Measurements from ENCODE around the gene IVL.

IVL gene

DNA sequence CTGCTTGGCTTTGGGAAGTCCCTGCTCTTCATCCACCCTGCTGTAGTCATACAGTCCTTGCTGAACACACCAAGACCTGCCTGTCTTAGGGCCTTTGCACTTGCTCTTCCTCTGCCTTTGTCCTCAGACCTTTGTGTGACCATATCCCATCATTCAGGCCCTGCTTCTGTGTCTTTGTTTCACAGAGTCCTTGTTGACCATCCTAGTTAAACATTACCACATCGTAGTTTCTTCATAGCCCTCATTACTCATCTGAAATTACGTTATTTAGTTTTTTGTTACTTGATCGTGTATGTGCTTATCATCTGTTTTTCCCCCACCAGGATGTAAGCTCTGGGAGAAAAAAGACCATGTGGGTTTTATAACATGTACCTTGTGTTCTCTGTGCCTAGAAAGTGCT lies 20.3 kb downstream of the IVL start:
- H3K9me3 ChIP-seq (replicated peaks; ENCODE audit: low read length): no peaks in the 10 kb centered on the region
- no peaks in the 10 kb centered on the region for H3K36me3 ChIP-seq (ENCODE audit: insufficient read depth, low read length)
- no peak overlapping the region for H3K4me2 ChIP-seq (ENCODE audit: low read length)
- H3K4me1 ChIP-seq (ENCODE audit: control insufficient read depth, insufficient read depth, low read length): no peaks in the 10 kb centered on the region
- no peak overlapping the region for H3K4me3 ChIP-seq (ENCODE audit: low read length)
- H3K27me3 ChIP-seq (ENCODE audit: control insufficient read depth, insufficient read depth, low read length): peaks cover 16% of the 10 kb centered on the region
- no peak overlapping the region for H3K9ac ChIP-seq (ENCODE audit: low read depth, low read length)

DNA sequence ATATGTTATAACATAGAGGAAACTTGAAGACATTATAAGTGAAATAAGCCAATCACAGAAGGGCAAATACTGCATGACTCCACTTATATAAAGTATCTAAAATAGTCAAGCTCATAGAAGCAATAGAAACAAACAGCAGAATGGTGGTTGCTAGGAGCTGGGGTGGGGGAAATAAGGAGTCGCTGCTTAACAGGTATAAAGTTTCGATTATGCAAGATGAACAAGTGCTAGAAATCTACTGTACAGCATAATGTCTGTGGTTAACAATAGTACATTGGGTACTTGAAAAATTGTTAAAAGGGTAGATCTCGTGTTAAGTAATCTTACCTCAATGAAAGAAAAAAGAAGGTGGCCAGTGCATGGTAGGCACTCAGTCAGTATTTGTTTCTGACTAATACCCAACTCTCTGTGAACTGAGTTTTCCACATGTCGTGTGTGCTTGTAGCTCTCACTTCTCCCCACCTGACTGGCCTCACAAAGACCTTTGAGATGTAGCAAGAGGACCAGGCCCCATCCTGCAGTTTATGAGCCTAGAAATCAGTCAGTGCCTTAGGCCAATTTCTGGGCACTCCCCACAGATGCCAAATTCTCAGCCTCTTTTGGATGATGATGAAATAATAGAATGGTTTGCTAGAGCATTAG lies 23.9 kb downstream of the IVL start:
- Histone ChIP-seq H3K9ac (ENCODE audit: low read depth, low read length) (no peak overlapping the region), H3K4me3 (ENCODE audit: low read length) (no peak overlapping the region), H3K9me3 (replicated peaks; ENCODE audit: low read length) (no peaks in the 10 kb centered on the region), H3K4me2 (ENCODE audit: low read length) (no peak overlapping the region), H3K27me3 (ENCODE audit: control insufficient read depth, insufficient read depth, low read length) (peaks cover 15% of the 10 kb centered on the region), H3K4me1 (ENCODE audit: control insufficient read depth, insufficient read depth, low read length) (no peaks in the 10 kb centered on the region), H3K36me3 (ENCODE audit: insufficient read depth, low read length) (no peaks in the 10 kb centered on the region)

DNA sequence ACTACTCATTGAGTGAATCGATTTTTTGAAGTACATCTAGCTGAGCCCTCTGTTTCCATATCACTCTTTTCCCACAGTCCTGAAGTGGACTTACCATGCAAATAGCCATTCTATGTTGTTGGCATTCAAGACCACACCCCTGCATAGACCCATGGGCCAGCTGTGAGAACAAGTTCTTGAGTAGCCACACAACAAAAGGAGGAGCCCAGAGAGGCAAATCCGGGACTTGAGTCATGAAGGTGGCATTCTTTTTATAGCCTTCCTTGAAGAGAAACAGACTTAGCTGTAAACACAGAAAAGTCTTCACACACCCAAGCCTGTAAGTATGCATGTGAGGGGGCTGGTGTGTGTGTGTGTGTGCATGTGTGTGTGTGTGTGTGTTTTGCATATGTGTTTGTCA lies 24.9 kb downstream of the IVL start:
- Histone ChIP-seq H3K9ac (ENCODE audit: low read depth, low read length) (no peak overlapping the region), H3K4me3 (ENCODE audit: low read length) (no peak overlapping the region), H3K36me3 (ENCODE audit: insufficient read depth, low read length) (no peaks in the 10 kb centered on the region), H3K4me2 (ENCODE audit: low read length) (no peak overlapping the region), H3K27me3 (ENCODE audit: control insufficient read depth, insufficient read depth, low read length) (peaks cover 15% of the 10 kb centered on the region), H3K4me1 (ENCODE audit: control insufficient read depth, insufficient read depth, low read length) (no peaks in the 10 kb centered on the region), H3K9me3 (replicated peaks; ENCODE audit: low read length) (no peaks in the 10 kb centered on the region)

- Histone ChIP-seq H3K4me2 (ENCODE audit: low read length) (no peak overlapping the region), H3K4me1 (ENCODE audit: control insufficient read depth, insufficient read depth, low read length) (no peaks in the 10 kb centered on the region), H3K9me3 (replicated peaks; ENCODE audit: low read length) (no peaks in the 10 kb centered on the region), H3K27me3 (ENCODE audit: control insufficient read depth, insufficient read depth, low read length) (no peaks in the 10 kb centered on the region), H3K9ac (ENCODE audit: low read depth, low read length) (no peak overlapping the region), H3K36me3 (ENCODE audit: insufficient read depth, low read length) (no peaks in the 10 kb centered on the region), H3K4me3 (ENCODE audit: low read length) (no peak overlapping the region)
Observed at GRCh38 chr1:152940614-152941013, 32.3 kb downstream of the IVL start.

- H3K4me1 ChIP-seq (ENCODE audit: control insufficient read depth, insufficient read depth, low read length): no peaks in the 10 kb centered on the region
- no peaks in the 10 kb centered on the region for H3K9me3 ChIP-seq (replicated peaks; ENCODE audit: low read length)
- no peaks in the 10 kb centered on the region for H3K27me3 ChIP-seq (ENCODE audit: control insufficient read depth, insufficient read depth, low read length)
- no peak overlapping the region for H3K4me2 ChIP-seq (ENCODE audit: low read length)
- H3K4me3 ChIP-seq (ENCODE audit: low read length): no peak overlapping the region
- no peaks in the 10 kb centered on the region for H3K36me3 ChIP-seq (ENCODE audit: insufficient read depth, low read length)
- H3K9ac ChIP-seq (ENCODE audit: low read depth, low read length): no peak overlapping the region
Observed at GRCh38 chr1:152941037-152941711, 32.8 kb downstream of the IVL start.

DNA sequence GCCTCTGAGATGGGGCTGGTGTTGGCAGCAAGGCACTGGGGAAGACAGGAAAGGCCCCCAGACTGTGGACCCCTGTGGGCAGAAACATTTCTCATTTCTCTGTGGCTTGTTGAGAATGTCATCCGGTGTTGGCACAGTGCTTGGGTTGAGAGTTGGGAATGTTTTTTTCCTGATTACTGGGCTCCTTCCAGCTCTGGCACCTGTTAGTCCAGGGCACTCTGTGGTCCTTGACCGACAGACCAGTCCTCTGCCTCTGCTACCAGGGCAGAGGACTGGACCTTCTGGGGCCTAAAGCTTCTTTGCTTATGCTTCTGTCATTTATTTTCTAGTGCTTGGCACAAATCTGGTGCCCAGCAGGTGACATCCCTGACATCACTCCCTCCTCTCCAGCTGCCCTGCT lies 33.8 kb downstream of the IVL start:
- no peaks in the 10 kb centered on the region for H3K36me3 ChIP-seq (ENCODE audit: insufficient read depth, low read length)
- H3K9ac ChIP-seq (ENCODE audit: low read depth, low read length): no peak overlapping the region
- no peak overlapping the region for H3K4me3 ChIP-seq (ENCODE audit: low read length)
- no peaks in the 10 kb centered on the region for H3K9me3 ChIP-seq (replicated peaks; ENCODE audit: low read length)
- no peaks in the 10 kb centered on the region for H3K27me3 ChIP-seq (ENCODE audit: control insufficient read depth, insufficient read depth, low read length)
- H3K4me2 ChIP-seq (ENCODE audit: low read length): no peak overlapping the region
- no peaks in the 10 kb centered on the region for H3K4me1 ChIP-seq (ENCODE audit: control insufficient read depth, insufficient read depth, low read length)

- H3K4me3 ChIP-seq (ENCODE audit: low read length): no peak overlapping the region
- no peaks in the 10 kb centered on the region for H3K36me3 ChIP-seq (ENCODE audit: insufficient read depth, low read length)
- H3K9me3 ChIP-seq (replicated peaks; ENCODE audit: low read length): no peaks in the 10 kb centered on the region
- H3K4me2 ChIP-seq (ENCODE audit: low read length): no peak overlapping the region
- H3K4me1 ChIP-seq (ENCODE audit: control insufficient read depth, insufficient read depth, low read length): no peaks in the 10 kb centered on the region
- no peak overlapping the region for H3K9ac ChIP-seq (ENCODE audit: low read depth, low read length)
- H3K27me3 ChIP-seq (ENCODE audit: control insufficient read depth, insufficient read depth, low read length): no peaks in the 10 kb centered on the region
Observed at GRCh38 chr1:152946248-152946647, 37.9 kb downstream of the IVL start.

- Histone ChIP-seq H3K4me1 (ENCODE audit: control insufficient read depth, insufficient read depth, low read length) (no peaks in the 10 kb centered on the region), H3K4me2 (ENCODE audit: low read length) (no peak within 1 kb of the TSS), H3K9ac (ENCODE audit: low read depth, low read length) (no peak within 1 kb of the TSS), H3K36me3 (ENCODE audit: insufficient read depth, low read length) (no peaks in the 10 kb centered on the region), H3K27me3 (ENCODE audit: control insufficient read depth, insufficient read depth, low read length) (no peaks in the 10 kb centered on the region), H3K9me3 (replicated peaks; ENCODE audit: low read length) (no peaks in the 10 kb centered on the region), H3K4me3 (ENCODE audit: low read length) (no peak within 1 kb of the TSS)
Observed at GRCh38 chr1:152946651-152947256, 38.4 kb downstream of the IVL start, which contains the start of gene SPRR5. SPRR5 (plus strand) TSS chr1:152947206; CDS start chr1:152948555, 1,349 bp downstream.

GRCh38 chr1:152951711-152952110 lies 43.4 kb downstream of the IVL start:
- Histone ChIP-seq H3K36me3 (ENCODE audit: insufficient read depth, low read length) (no peaks in the 10 kb centered on the region), H3K4me1 (ENCODE audit: control insufficient read depth, insufficient read depth, low read length) (no peaks in the 10 kb centered on the region)

DNA sequence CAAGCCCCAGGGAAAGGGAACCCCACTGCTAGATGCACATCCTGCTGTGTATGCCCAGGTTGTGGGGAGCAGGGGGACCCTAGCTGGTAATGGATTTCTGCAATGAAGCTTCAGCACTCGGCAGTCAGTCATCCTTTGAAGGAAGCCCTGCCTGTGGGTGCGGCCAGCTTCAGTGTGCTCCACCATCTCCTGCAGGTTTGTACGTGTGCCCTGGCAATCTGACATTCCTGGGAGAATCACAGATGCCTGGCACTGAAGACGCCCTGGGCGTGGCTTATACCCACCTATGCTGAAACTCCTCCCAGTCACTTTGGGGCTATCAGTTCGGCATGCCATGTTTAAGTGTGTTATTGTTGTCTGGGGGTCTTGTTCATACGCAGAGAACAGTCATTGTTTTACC lies 45.4 kb downstream of the IVL start:
- no peaks in the 10 kb centered on the region for H3K9me3 ChIP-seq (replicated peaks; ENCODE audit: low read length)
- H3K4me3 ChIP-seq (ENCODE audit: low read length): no peak overlapping the region
- no peak overlapping the region for H3K4me2 ChIP-seq (ENCODE audit: low read length)
- H3K9ac ChIP-seq (ENCODE audit: low read depth, low read length): no peak overlapping the region
- H3K27me3 ChIP-seq (ENCODE audit: control insufficient read depth, insufficient read depth, low read length): no peaks in the 10 kb centered on the region
- H3K36me3 ChIP-seq (ENCODE audit: insufficient read depth, low read length): no peaks in the 10 kb centered on the region
- no peaks in the 10 kb centered on the region for H3K4me1 ChIP-seq (ENCODE audit: control insufficient read depth, insufficient read depth, low read length)

More at GRCh38 chr1:152951711-152952110, 43.4 kb downstream of the IVL start:
- no peaks in the 10 kb centered on the region for H3K27me3 ChIP-seq (ENCODE audit: control insufficient read depth, insufficient read depth, low read length)
- no peak overlapping the region for H3K9ac ChIP-seq (ENCODE audit: low read depth, low read length)
- no peak overlapping the region for H3K4me3 ChIP-seq (ENCODE audit: low read length)
- no peak overlapping the region for H3K4me2 ChIP-seq (ENCODE audit: low read length)
- no peaks in the 10 kb centered on the region for H3K9me3 ChIP-seq (replicated peaks; ENCODE audit: low read length)

DNA sequence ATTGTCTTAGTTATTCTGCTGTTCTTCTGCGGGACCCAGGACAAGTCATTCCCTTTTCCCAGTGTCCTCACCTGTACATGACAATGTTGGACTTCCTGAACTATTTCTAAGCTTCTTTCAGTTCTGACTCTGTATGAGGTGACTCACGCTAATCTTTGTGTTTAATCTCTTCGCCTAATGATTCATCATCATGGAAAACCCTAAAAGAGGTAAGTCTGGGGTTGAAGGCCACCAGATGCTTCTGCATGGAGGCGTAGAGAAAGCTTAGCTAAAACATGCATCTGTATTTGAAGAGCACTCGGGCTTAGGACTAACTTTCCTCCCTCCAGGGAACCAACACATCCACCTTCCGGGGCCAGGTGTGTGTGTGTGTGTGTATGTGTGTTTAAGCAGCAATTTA lies 46.1 kb downstream of the IVL start:
- no peak overlapping the region for H3K9ac ChIP-seq (ENCODE audit: low read depth, low read length)
- H3K27me3 ChIP-seq (ENCODE audit: control insufficient read depth, insufficient read depth, low read length): no peaks in the 10 kb centered on the region
- no peak overlapping the region for H3K4me2 ChIP-seq (ENCODE audit: low read length)
- no peaks in the 10 kb centered on the region for H3K4me1 ChIP-seq (ENCODE audit: control insufficient read depth, insufficient read depth, low read length)
- no peak overlapping the region for H3K4me3 ChIP-seq (ENCODE audit: low read length)
- no peaks in the 10 kb centered on the region for H3K36me3 ChIP-seq (ENCODE audit: insufficient read depth, low read length)
- no peaks in the 10 kb centered on the region for H3K9me3 ChIP-seq (replicated peaks; ENCODE audit: low read length)

- no peak overlapping the region for H3K9ac ChIP-seq (ENCODE audit: low read depth, low read length)
- H3K36me3 ChIP-seq (ENCODE audit: insufficient read depth, low read length): no peaks in the 10 kb centered on the region
- H3K9me3 ChIP-seq (replicated peaks; ENCODE audit: low read length): no peaks in the 10 kb centered on the region
- no peaks in the 10 kb centered on the region for H3K4me1 ChIP-seq (ENCODE audit: control insufficient read depth, insufficient read depth, low read length)
- no peak overlapping the region for H3K4me3 ChIP-seq (ENCODE audit: low read length)
- H3K27me3 ChIP-seq (ENCODE audit: control insufficient read depth, insufficient read depth, low read length): no peaks in the 10 kb centered on the region
- H3K4me2 ChIP-seq (ENCODE audit: low read length): no peak overlapping the region
Observed at GRCh38 chr1:152957561-152957960, 49.2 kb downstream of the IVL start.
